SK-N-SH treated with all-trans-retinoic acid at 6 μM for 48 hours (cell line): ENCODE data around the gene VWA3A.

Experiments used
- ATAC-seq: fragments of 200-7000 bp; cut with Tn5 transposase; 3 replicates; pipeline ENCODE4 v1.9.1; 2020; ENCODE audit warnings: mild to moderate bottlenecking, moderate library complexity
- ARNTL ChIP-seq: fragments of 450-650 bp; formaldehyde crosslinking; IDR thresholded peaks from 2 replicates; pipeline ENCODE4 v1.5.0; 2020; ENCODE audit warnings: low read depth, mild to moderate bottlenecking, moderate library complexity, borderline replicate concordance
- BACH2 ChIP-seq: fragments of 250-450 bp; sonication (Bioruptor Pico); IDR thresholded peaks from 2 replicates; pipeline ENCODE4 v1.9.0; 2021; ENCODE audit warnings: mild to moderate bottlenecking, borderline replicate concordance
- CSDC2 ChIP-seq: fragments of 250-450 bp; sonication (Bioruptor Pico); IDR thresholded peaks from 2 replicates; pipeline ENCODE4 v1.5.0; 2020; ENCODE audit warnings: mild to moderate bottlenecking, moderate library complexity
- ESRRG ChIP-seq: fragments of 250-450 bp; sonication (Bioruptor Pico); IDR thresholded peaks from 2 replicates; pipeline ENCODE4 v1.6.1; 2021; ENCODE audit warnings: mild to moderate bottlenecking
- GLIS3 ChIP-seq: fragments of 250-450 bp; sonication (Bioruptor Pico); IDR thresholded peaks from 2 replicates; pipeline ENCODE4 v1.5.0; 2020; ENCODE audit warnings: mild to moderate bottlenecking, moderate library complexity
- ISL1 ChIP-seq: fragments of 250-450 bp; sonication (Bioruptor Pico); IDR thresholded peaks from 2 replicates; pipeline ENCODE4 v2.1.2; 2022; ENCODE audit warnings: mild to moderate bottlenecking, moderate library complexity
- OSR1 ChIP-seq: fragments of 250-450 bp; sonication (Bioruptor Pico); IDR thresholded peaks from 2 replicates; pipeline ENCODE4 v1.8.0; 2022; ENCODE audit warnings: moderate library complexity, mild to moderate bottlenecking, inconsistent platforms
- PPARA ChIP-seq: fragments of 250-450 bp; sonication (Bioruptor Pico); IDR thresholded peaks from 2 replicates; pipeline ENCODE4 v1.5.0; 2020; ENCODE audit warnings: mild to moderate bottlenecking, borderline replicate concordance
- RARB ChIP-seq: fragments of 250-450 bp; sonication (Bioruptor Pico); IDR thresholded peaks from 2 replicates; pipeline ENCODE4 v1.8.0; 2021; ENCODE audit warnings: mild to moderate bottlenecking, moderate library complexity
- SNAI2 ChIP-seq: fragments of 250-450 bp; sonication (Bioruptor Pico); IDR thresholded peaks from 2 replicates; pipeline ENCODE4 v1.5.0; 2020; ENCODE audit warnings: mild to moderate bottlenecking, moderate library complexity
- ZC3H10 ChIP-seq: fragments of 250-450 bp; sonication (Bioruptor Pico); IDR thresholded peaks from 2 replicates; pipeline ENCODE4 v1.5.1; 2021; ENCODE audit warnings: mild to moderate bottlenecking, moderate library complexity
- ZFP3 ChIP-seq: fragments of 250-450 bp; sonication (Bioruptor Pico); IDR thresholded peaks from 2 replicates; pipeline ENCODE4 v1.5.0; 2020; ENCODE audit warnings: mild to moderate bottlenecking, moderate library complexity
- ZNF565 ChIP-seq: fragments of 450-650 bp; formaldehyde crosslinking; conservative IDR thresholded peaks from 2 replicates; pipeline ENCODE4 v1.5.0; 2020; ENCODE audit warnings: low read depth, mild to moderate bottlenecking, moderate library complexity
- ZNF70 ChIP-seq: fragments of 450-650 bp; formaldehyde crosslinking; IDR thresholded peaks from 2 replicates; pipeline ENCODE4 v1.5.0; 2020; ENCODE audit warnings: mild to moderate bottlenecking, moderate library complexity
- TF ChIP-seq, protein P1 (sequence below): fragments of 250-450 bp; sonication (Bioruptor Pico); IDR thresholded peaks from 2 replicates; pipeline ENCODE4 v1.5.0; 2020; ENCODE audit warnings: mild to moderate bottlenecking, moderate library complexity
- TF ChIP-seq, protein P2 (sequence below): fragments of 250-450 bp; sonication (Bioruptor Pico); IDR thresholded peaks from 2 replicates; pipeline ENCODE4 v1.5.1; 2021; ENCODE audit warnings: mild to moderate bottlenecking, moderate library complexity
- TF ChIP-seq, protein P3 (sequence below): fragments of 250-450 bp; sonication (Bioruptor Pico); IDR thresholded peaks from 2 replicates; pipeline ENCODE4 v1.5.1; 2020; ENCODE audit warnings: low read depth, mild to moderate bottlenecking, moderate library complexity
- TF ChIP-seq, protein P4 (sequence below): fragments of 250-450 bp; sonication (Bioruptor Pico); IDR thresholded peaks from 2 replicates; pipeline ENCODE4 v1.8.0; 2021; ENCODE audit warnings: low read depth, mild to moderate bottlenecking, moderate library complexity, borderline replicate concordance

Gene VWA3A

DNA sequence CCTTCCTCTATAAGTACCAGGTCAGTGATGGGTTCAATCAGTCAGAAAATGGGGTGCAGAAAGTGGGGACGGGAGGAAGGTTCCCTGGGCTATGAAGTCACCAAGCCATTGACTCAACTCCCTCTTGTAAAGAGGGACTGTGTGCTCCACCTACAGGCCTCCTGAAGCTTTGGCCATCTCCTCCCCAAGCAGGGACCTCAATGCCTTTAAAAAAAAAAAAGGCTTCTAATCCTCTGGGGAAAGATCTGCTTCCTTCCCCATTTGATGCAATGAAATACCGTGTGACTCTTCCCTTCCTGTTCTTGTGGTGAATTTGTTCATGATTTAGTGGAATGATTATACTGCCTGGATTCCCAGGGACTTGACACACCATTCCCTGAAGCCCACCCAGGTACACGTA, 30.8 kb downstream of the VWA3A start:
- no peak for TF ChIP-seq OSR1 (CRISPR knock-in tag)
- TF ChIP-seq ZNF70 (CRISPR knock-in tag) = no peak
- TF ChIP-seq ISL1 (CRISPR knock-in tag) = no peak
- TF ChIP-seq, protein P1, sequence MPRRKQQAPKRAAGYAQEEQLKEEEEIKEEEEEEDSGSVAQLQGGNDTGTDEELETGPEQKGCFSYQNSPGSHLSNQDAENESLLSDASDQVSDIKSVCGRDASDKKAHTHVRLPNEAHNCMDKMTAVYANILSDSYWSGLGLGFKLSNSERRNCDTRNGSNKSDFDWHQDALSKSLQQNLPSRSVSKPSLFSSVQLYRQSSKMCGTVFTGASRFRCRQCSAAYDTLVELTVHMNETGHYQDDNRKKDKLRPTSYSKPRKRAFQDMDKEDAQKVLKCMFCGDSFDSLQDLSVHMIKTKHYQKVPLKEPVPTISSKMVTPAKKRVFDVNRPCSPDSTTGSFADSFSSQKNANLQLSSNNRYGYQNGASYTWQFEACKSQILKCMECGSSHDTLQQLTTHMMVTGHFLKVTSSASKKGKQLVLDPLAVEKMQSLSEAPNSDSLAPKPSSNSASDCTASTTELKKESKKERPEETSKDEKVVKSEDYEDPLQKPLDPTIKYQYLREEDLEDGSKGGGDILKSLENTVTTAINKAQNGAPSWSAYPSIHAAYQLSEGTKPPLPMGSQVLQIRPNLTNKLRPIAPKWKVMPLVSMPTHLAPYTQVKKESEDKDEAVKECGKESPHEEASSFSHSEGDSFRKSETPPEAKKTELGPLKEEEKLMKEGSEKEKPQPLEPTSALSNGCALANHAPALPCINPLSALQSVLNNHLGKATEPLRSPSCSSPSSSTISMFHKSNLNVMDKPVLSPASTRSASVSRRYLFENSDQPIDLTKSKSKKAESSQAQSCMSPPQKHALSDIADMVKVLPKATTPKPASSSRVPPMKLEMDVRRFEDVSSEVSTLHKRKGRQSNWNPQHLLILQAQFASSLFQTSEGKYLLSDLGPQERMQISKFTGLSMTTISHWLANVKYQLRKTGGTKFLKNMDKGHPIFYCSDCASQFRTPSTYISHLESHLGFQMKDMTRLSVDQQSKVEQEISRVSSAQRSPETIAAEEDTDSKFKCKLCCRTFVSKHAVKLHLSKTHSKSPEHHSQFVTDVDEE (CRISPR knock-in tag) = no peak
- ATAC-seq = no peak

DNA sequence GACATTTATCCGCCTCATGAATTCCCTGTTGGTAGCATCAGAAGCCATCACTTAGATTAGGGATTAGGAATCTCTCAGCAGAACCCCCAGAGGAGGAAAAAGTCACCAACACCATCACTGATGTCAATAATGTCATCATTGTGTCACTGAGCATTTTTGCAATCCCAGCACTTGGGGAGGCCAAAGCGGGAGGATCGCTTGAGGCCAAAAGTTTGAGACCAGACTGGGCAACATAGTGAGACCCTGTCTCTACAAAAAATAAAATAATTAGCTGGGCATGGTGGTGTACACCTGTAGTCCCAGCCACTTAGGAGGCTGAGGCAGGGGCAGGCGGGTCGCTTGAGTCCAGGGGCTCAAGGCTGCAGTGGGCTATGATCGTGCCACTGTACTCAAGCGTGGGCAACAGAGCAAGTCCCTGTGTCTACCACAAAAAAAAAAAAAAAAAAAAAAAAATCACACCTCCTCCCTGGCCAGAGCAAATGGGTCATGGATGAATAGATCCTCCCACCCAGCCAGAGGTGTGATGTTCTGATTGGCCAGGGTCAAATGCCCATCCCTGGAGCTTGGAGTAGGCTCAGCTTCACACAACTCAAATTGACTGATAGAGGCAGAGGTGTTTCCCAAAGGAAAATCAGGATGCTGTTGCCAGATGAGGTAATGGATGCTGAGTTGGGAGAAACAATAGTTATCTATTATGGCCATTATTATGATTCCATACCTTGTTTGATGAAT, 31.6 kb downstream of the VWA3A start:
- ATAC-seq = no peak
- TF ChIP-seq, protein P2, sequence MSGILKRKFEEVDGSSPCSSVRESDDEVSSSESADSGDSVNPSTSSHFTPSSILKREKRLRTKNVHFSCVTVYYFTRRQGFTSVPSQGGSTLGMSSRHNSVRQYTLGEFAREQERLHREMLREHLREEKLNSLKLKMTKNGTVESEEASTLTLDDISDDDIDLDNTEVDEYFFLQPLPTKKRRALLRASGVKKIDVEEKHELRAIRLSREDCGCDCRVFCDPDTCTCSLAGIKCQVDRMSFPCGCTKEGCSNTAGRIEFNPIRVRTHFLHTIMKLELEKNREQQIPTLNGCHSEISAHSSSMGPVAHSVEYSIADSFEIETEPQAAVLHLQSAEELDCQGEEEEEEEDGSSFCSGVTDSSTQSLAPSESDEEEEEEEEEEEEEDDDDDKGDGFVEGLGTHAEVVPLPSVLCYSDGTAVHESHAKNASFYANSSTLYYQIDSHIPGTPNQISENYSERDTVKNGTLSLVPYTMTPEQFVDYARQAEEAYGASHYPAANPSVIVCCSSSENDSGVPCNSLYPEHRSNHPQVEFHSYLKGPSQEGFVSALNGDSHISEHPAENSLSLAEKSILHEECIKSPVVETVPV = no peak
- TF ChIP-seq GLIS3 (no peak), RARB (CRISPR knock-in tag) (no peak), ESRRG (CRISPR knock-in tag) (no peak), SNAI2 (no peak), BACH2 (CRISPR knock-in tag) (no peak), ZNF70 (CRISPR knock-in tag) (no peak), ZFP3 (no peak), PPARA (CRISPR knock-in tag) (no peak), ISL1 (CRISPR knock-in tag) (no peak), ARNTL (no peak), ZNF565 (CRISPR knock-in tag) (no peak), CSDC2 (CRISPR knock-in tag) (no peak)
- TF ChIP-seq, protein P1 (CRISPR knock-in tag) = no peak
- TF ChIP-seq, protein P3, sequence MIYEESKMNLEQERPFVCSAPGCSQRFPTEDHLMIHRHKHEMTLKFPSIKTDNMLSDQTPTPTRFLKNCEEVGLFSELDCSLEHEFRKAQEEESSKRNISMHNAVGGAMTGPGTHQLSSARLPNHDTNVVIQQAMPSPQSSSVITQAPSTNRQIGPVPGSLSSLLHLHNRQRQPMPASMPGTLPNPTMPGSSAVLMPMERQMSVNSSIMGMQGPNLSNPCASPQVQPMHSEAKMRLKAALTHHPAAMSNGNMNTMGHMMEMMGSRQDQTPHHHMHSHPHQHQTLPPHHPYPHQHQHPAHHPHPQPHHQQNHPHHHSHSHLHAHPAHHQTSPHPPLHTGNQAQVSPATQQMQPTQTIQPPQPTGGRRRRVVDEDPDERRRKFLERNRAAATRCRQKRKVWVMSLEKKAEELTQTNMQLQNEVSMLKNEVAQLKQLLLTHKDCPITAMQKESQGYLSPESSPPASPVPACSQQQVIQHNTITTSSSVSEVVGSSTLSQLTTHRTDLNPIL = no peak
- TF ChIP-seq, protein P4, sequence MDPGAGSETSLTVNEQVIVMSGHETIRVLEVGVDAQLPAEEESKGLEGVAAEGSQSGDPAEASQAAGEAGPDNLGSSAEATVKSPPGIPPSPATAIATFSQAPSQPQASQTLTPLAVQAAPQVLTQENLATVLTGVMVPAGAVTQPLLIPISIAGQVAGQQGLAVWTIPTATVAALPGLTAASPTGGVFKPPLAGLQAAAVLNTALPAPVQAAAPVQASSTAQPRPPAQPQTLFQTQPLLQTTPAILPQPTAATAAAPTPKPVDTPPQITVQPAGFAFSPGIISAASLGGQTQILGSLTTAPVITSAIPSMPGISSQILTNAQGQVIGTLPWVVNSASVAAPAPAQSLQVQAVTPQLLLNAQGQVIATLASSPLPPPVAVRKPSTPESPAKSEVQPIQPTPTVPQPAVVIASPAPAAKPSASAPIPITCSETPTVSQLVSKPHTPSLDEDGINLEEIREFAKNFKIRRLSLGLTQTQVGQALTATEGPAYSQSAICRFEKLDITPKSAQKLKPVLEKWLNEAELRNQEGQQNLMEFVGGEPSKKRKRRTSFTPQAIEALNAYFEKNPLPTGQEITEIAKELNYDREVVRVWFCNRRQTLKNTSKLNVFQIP (CRISPR knock-in tag) = no peak

DNA sequence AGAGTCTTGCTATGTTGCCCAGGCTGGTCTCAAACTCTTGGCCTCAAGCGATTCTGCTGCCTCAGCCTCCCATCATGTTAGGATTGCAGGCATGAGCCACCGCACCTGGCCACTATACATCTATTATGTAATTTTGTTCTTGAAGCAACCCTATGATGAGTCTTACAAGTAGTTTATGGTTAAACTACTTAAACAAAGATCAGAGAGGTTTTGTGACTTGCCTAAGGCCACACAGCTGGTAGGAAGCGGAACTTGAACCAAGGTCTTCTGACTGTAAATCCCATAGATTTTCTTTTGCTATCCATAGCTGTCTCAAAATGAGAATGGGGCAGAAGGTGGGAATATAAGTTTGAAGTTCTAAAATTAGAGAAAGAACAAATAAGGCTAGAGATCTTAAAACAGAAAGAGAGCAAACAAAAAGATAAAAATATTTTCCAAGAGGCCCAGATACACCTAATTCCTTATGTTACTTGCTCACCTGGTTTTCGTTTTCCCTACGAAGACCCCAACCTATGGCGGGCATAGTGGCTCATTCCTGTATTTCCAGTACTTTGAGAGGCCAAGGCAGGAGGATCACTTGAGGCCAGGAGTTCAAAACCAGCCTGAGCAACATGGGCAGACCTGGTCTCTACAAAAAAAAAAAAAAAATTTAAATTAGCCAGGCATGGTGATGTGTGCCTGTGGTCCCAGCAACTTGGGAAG, 32.4 kb downstream of the VWA3A start:
- no peak for ATAC-seq
- no peak for TF ChIP-seq ISL1 (CRISPR knock-in tag)
- no peak for TF ChIP-seq ZC3H10 (CRISPR knock-in tag)
- TF ChIP-seq, protein P4 (CRISPR knock-in tag) = no peak
- TF ChIP-seq, all 23 proteins: peak for 0
